Osteocyte (in vitro differentiated cells): Measurements from ENCODE around the gene SUGP2. TPM values are rescaled to one million over a fixed set of nuclear protein-coding genes. Genes with fewer than 3 reads are reported as not detected.

Experiments
- DNase-seq: peaks from one replicate; pipeline ENCODE4 v3.0.0; 2021; ENCODE audit warnings: mixed read lengths; ENCODE audit not compliant: unreplicated experiment; ENCODE audit errors: extremely low spot score
- H3K27ac Mint-ChIP-seq: one replicate; pipeline ENCODE4 v1.8.0; 2021; ENCODE audit warnings: mild to moderate bottlenecking, mixed read lengths; ENCODE audit not compliant: unreplicated experiment
- H3K27me3 Mint-ChIP-seq: one replicate; pipeline ENCODE4 v1.8.0; 2021; ENCODE audit warnings: mixed read lengths; ENCODE audit not compliant: unreplicated experiment
- H3K36me3 Mint-ChIP-seq: one replicate; pipeline ENCODE4 v1.8.0; 2021; ENCODE audit warnings: mixed read lengths; ENCODE audit not compliant: unreplicated experiment
- H3K4me1 Mint-ChIP-seq: one replicate; pipeline ENCODE4 v1.8.0; 2021; ENCODE audit warnings: mixed read lengths; ENCODE audit not compliant: unreplicated experiment
- H3K4me3 Mint-ChIP-seq: one replicate; pipeline ENCODE4 v1.8.0; 2021; ENCODE audit warnings: mild to moderate bottlenecking, moderate library complexity, mixed read lengths; ENCODE audit not compliant: unreplicated experiment
- H3K9me3 Mint-ChIP-seq: one replicate; pipeline ENCODE4 v1.8.0; 2021; ENCODE audit warnings: mixed read lengths; ENCODE audit not compliant: unreplicated experiment
- total RNA-seq: library from RNA; stranded (reverse); gene quantifications from 2 replicates; pipeline ENCODE4 v1.2.1, GENCODE V29; 2021
- TF ChIP-seq, protein P1 (sequence below): fragments of 200-600 bp; sonication (generic); IDR thresholded peaks from 2 replicates; pipeline ENCODE4 v1.5.0; 2021; ENCODE audit warnings: antibody characterized with exemption, mild to moderate bottlenecking, moderate library complexity

The SUGP2 gene
- total RNA-seq, 1 donor from 2014 or later: 77.6 TPM

DNA sequence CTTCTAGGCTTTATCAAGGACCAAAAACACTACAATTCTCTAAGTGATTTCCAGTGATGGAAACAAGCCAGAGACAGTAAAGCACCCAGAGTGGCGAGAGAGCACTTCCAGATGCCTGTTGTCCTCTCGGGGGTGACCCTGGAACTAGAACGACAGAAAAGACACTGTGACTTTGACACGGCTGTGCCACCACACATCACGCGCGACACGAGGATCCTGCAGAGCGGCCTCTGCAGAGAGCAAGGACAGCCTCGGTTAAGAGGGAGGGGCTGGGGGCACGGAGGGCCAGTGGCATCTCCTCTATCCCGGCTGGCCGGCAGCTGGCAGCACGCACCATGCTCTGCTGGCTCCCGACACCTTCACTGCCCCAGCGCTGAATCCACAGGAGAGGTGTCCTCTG, 42.3 kb downstream of the SUGP2 start:
- Mint-ChIP-seq H3K27ac (no peak overlapping the region), H3K36me3 (peaks cover 18% of the 10 kb centered on the region), H3K27me3 (no peaks in the 10 kb centered on the region), H3K4me1 (peaks cover 4% of the 10 kb centered on the region), H3K9me3 (no peaks in the 10 kb centered on the region), H3K4me3 (no peak overlapping the region)
- TF ChIP-seq, protein P1, sequence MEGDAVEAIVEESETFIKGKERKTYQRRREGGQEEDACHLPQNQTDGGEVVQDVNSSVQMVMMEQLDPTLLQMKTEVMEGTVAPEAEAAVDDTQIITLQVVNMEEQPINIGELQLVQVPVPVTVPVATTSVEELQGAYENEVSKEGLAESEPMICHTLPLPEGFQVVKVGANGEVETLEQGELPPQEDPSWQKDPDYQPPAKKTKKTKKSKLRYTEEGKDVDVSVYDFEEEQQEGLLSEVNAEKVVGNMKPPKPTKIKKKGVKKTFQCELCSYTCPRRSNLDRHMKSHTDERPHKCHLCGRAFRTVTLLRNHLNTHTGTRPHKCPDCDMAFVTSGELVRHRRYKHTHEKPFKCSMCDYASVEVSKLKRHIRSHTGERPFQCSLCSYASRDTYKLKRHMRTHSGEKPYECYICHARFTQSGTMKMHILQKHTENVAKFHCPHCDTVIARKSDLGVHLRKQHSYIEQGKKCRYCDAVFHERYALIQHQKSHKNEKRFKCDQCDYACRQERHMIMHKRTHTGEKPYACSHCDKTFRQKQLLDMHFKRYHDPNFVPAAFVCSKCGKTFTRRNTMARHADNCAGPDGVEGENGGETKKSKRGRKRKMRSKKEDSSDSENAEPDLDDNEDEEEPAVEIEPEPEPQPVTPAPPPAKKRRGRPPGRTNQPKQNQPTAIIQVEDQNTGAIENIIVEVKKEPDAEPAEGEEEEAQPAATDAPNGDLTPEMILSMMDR: no peak
- DNase-seq: no peak

DNA sequence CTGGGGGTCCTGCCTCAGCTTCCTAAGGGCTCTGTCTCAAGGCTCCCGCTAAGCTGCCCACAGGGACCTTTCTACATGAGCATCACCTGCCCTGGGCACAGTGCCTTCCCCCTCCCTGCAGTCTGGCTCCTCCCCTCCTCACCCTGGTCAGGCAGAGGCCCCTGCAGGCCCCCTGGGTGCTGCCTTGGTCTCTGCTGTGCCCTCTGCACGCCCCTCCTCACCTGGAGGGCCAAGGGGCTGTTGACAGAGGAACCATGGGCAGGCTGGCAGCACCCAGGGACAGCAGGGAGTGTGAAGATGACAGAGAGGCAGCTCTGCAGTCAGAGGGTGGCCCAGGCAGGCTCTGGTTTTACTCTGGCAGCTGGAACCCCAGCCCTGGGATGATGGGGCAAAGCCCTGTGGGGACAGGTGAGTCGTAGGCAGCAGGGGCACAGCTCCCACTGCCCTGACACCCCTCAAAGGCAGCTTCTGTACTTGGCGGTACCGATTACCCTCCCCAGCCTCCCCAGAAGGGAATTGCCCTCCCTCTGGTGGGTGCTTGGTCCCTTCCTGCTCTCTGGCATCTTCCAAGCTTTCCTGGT, 43.1 kb downstream of the SUGP2 start:
- Mint-ChIP-seq H3K4me3 (no peak overlapping the region), H3K27me3 (no peaks in the 10 kb centered on the region)
- TF ChIP-seq, protein P1: no peak

DNA sequence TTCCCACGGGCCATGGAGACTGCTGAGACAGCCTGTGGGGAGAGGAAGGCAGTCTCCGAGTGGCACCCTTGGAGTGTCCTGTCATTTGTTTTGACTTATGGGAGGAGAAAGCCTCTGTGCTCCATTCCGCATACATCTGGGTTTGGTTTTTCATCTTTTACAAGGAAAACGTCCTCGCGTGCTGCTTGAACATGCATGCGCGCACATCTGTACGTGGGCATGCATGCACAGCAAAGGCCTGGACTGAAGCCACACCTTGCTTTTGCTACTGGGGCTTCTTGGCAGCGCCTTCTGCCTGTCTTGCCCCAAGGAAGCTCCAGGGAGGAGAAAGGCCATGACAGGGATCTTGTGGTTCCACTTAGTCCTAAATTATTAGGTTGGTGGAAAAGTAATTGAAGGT, 44.0 kb downstream of the SUGP2 start:
- TF ChIP-seq, protein P1: no peak
- Mint-ChIP-seq H3K9me3 (no peaks in the 10 kb centered on the region), H3K4me3 (no peak overlapping the region), H3K36me3 (peaks cover 17% of the 10 kb centered on the region), H3K4me1 (no peaks in the 10 kb centered on the region), H3K27ac (no peak overlapping the region), H3K27me3 (no peaks in the 10 kb centered on the region)
- no peak for DNase-seq

More for the DNA sequence above, 43.1 kb downstream of the SUGP2 start:
- DNase-seq: no peak
- Mint-ChIP-seq H3K4me1 (no peaks in the 10 kb centered on the region), H3K36me3 (peaks cover 18% of the 10 kb centered on the region), H3K27ac (no peak overlapping the region), H3K9me3 (no peaks in the 10 kb centered on the region)

DNA sequence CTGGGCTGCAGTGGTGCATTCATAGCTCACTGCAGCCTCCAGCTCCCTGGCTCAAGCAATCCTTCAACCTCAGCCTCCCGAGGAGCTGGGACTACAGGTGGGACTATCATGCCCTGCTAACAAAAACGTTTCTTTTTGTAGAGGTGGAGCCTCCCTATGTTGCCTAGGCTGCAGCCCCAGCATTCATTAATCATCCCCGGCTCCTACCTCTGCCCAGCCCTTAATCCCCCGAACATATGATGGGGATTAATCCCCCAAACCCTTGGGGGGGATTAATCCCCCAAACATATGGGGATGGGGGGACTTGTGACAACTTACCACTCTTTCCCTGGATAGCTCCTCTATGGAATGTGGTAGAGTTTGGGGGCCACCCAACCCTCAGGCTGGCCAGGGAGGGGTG, 45.9 kb downstream of the SUGP2 start:
- Mint-ChIP-seq H3K9me3 (no peaks in the 10 kb centered on the region), H3K4me3 (no peak overlapping the region), H3K27ac (no peak overlapping the region), H3K27me3 (peaks cover 4% of the 10 kb centered on the region), H3K36me3 (peaks cover 3% of the 10 kb centered on the region), H3K4me1 (no peaks in the 10 kb centered on the region)
- DNase-seq: no peak
- TF ChIP-seq, protein P1: no peak

DNA sequence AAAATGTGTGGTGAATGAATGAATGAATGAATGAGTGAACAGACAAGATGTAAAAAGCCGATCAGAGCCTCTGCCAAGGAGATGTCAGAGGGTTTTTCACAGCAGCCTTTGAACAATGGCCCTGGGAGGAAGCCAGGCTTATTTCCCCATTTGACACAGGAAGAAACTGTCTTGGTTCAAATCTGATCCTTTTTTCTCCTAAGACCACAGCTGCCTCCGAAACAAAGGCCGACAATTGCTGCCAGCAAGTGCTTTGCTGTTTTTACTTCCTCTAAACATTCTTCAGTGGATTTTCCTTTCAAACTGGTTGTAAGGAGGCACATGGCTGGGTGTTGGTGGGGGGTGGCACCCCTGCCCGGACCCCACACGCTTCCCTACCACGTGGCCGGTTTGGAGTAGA, 48.1 kb downstream of the SUGP2 start:
- Mint-ChIP-seq H3K27me3 (peaks cover 8% of the 10 kb centered on the region), H3K4me3 (no peak overlapping the region), H3K4me1 (no peaks in the 10 kb centered on the region), H3K9me3 (no peaks in the 10 kb centered on the region), H3K36me3 (no peaks in the 10 kb centered on the region), H3K27ac (no peak overlapping the region)
- TF ChIP-seq, protein P1: no peak
- no peak for DNase-seq
